GM19239 (cell line): ENCODE measurements around the gene CMPK2.
A peak's percentile ranks its signal among the peaks of the same experiment; 100 is the strongest.
"Not testable (repeated sequence)": the region's sequence is repeated elsewhere in the genome, so short reads cannot be mapped to it uniquely, and the experiment has no call there.

Source experiments
- DNase-seq: peaks from one replicate; pipeline ENCODE4 v3.0.0; 2011; ENCODE audit warnings: low spot score; ENCODE audit not compliant: insufficient read length
- FAIRE-seq: peaks from 2 replicates; lab custom pipeline; 2011; peaks lifted over from hg19 to GRCh38; lab: Jason Lieb, UNC

The CMPK2 gene, protein sequence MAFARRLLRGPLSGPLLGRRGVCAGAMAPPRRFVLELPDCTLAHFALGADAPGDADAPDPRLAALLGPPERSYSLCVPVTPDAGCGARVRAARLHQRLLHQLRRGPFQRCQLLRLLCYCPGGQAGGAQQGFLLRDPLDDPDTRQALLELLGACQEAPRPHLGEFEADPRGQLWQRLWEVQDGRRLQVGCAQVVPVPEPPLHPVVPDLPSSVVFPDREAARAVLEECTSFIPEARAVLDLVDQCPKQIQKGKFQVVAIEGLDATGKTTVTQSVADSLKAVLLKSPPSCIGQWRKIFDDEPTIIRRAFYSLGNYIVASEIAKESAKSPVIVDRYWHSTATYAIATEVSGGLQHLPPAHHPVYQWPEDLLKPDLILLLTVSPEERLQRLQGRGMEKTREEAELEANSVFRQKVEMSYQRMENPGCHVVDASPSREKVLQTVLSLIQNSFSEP

DNA sequence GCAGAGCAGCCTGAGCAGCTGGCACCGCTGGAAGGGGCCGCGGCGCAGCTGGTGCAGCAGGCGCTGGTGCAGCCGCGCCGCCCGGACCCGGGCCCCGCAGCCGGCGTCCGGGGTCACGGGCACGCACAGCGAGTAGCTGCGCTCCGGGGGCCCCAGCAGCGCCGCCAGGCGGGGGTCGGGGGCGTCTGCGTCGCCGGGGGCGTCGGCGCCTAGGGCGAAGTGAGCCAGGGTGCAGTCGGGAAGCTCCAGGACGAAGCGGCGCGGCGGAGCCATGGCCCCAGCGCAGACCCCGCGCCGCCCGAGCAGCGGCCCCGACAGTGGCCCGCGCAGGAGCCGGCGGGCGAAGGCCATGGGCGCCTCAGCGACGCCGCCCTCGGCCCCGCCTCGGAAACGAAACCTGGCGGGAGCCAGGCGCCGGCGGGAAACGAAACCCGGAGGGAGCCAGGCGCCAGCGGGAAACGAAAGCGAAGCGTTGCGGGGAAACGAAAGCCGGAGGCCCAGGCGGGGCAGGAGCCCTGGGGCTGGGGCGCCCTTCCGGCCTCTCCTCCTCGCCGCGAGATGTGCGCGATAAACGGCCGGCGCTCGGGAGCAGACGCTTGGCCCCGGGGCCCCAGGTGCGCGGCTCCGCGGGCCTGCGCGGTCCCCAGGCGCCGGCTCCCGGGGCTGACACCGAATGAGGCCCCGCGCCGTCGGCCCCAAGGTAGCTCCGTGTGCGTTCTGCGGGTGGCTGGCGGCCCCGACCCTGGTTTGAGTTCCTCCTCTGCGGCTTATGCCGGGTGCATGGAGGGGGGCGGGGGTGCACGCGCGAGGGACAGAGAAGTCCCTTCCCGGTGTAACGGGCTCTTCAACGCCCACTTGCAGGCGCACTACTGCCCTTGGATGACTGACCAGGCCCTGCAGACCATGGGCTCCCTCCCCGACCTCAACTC lies at the start of gene CMPK2:
TSS of gene CMPK2 (minus strand) at position 562 of the 929 bp plus-strand sequence. CDS start at position 351, 211 bp downstream.
- FAIRE-seq (peak; percentile 81), DNase-seq (peak; percentile 89)

DNA sequence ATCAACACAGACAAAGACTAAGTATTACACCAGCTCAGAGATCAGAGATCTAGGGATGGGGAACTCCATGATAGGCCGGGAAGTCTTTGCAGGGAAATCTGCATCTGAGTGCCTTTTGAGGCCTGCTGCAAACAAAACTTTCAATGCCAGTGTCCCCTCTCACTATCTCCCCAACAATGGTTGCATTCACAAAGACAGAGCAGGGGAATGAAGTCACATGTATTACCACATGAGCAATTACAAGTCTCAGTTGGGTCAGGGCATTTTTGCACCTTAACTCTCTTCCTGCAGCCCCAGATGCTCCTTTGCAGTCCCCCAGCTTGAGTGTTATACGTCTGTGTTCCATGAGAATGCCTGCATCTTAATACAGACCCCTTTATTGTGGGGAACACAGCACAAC lies 49.7 kb upstream of the CMPK2 start:
- FAIRE-seq: no peak
- no peak for DNase-seq

DNA sequence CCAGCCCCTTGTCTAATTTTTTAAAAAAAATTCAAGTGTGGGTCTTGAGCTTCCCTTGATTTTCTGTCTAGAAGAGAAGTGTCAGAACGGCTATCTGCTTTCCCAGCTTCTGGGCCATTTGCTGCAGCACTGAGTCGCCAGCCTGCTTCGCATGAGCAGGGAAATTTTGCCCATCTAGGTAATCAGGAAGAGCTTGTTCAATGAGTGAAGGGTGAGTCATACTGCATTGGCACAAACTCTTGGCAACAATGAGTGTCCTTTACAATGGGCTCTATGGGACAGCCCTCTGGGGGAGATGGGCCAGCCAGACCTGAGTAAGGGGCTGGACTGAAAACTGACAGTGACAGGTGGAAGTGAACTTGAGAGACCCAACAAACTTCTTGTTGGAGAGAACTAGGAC lies 49.1 kb upstream of the CMPK2 start:
- DNase-seq: no peak
- no peak for FAIRE-seq

DNA sequence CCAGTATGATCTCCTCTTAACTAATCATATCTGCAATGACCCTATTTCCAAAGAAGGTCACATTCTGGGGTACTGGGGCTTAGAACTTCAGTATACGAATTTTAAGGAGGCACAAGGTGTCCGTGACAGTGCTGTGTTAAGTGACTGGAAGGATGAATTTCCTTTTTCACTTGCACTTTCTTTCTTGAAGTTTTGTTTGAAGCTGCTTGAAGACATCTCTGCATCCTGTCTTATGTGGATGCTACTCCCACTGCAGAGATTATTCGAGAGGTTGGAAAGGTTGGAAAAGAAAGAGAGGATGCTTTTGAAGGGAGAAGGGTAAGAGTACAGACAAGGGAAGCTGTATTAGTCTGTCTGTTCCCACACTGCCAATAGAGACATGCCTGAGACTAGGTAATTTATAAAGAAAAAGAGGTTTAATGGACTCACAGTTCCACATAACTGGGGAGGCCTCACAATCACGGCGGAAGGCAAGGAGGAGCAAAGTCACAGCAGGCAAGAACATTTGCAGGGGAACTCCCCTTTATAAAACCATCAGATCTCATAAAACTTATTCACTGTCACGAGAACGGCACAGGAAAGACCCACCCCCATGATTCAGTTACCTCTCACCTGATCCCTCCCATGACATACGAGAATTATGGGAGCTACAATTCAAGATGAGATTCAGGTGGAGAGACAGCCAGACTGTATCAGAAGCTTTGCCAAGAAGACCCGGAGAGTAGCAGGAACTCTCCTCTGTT lies 47.9 kb upstream of the CMPK2 start:
- DNase-seq: no peak
- no peak for FAIRE-seq

DNA sequence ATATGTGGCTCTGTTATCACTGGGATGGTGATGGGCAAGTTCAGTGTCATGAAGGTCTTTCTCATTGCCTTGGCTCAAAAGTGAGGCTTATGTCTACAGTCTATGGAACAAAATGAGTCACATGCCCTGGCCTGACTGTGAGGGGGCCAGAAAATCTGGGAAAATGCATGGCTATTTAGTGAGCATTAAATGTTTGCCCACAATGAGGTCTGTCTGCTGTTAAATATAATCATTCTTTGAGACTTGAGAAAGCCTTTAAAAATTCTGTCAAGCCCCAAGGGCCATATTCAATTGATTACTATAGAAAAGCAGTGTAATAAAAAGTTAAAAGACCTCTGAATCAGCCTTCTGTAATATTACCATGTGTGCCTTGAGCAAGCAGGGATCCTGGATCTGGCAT lies 46.0 kb upstream of the CMPK2 start:
- no peak for FAIRE-seq
- no peak for DNase-seq

DNA sequence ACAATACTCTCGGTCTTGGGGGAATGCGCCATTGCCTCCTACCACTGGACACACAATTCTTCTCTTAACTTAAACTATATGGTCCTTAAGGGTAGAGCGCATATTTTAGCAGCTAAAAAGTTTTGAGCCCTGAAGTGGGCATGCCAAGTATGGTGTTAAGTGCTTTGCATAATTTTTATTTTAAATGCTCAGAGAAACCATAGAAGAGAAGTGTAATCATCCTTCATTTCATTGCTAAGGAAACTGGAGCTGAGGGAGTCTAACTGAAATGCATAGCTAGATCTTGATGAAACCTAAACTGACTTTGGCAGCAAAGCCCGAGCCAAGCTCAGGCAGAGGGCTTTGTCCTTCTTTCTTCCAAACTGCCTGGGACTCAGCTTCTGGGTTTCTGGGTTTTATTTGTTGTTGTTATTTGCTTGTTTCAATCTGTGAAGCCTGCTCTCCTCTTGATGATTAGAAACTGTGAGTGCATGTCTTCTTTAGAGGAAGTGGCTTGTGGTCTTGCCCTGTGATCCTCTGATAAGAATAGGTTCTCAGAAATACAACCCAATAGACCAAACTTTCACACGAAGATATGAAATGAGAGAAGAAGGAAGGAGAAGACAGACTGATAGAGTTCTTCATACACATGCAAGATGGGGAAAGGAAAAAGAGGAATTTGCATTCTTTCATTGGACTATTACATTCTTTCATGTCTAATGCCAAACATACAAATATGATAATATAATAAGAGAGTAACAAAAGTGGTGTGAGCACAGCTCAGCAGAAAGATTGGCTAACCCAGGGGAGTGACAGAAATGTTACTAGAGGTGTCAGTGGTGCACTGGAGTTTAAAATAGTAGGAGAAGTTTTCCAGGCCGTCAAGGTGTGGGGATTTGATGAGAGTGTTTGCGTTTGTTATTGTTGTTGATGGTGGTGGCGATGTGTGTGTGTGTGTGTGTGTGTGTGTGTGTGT lies 44.0 kb upstream of the CMPK2 start:
- DNase-seq: no peak
- peak; percentile 97 for FAIRE-seq

DNA sequence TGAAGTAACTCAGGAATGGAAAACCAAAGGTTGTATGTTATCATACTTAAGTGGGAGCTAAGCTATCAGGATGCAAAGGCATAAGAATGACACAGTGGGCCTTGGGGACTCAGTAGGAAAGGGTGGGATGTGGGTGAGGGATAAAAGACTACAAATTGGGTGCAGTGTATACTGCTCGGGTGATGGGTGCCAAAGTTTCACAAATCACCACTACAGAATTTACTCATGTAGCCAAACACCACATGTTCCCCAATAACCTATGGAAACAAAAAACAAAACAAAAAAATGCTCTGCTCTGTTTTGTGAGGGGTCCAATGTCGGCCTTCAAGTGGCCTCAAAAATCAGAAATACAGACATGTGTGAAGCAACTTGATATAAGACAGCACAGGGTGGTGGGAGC lies 42.6 kb upstream of the CMPK2 start:
- DNase-seq: no peak
- no peak for FAIRE-seq

DNA sequence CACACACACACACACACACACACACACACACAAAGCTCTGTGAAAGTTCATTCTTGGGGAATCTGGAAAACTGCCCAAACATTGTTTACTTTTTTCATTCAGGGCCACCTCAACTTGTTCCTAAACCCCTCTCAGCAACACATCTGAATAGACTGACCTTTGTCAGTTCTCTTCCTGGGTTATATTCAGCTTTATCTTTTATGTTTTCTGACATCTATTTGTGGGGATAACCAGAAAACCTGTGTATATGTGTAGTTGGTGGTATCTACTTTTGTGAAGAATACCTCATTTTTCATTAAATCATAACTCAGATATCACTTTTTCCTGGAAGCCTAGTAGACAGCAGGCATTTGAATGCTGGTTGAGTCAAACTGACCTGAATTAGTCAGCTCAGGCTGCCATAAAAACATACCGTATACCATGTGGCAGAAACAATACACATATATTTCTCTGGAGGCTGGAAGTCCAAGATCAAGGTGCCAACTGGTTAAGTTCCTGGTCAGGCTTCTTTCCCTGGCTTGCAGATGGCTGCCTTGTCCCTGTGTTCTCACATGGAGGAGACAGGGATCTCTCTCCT lies 40.5 kb upstream of the CMPK2 start:
- FAIRE-seq: no peak
- DNase-seq: no peak

DNA sequence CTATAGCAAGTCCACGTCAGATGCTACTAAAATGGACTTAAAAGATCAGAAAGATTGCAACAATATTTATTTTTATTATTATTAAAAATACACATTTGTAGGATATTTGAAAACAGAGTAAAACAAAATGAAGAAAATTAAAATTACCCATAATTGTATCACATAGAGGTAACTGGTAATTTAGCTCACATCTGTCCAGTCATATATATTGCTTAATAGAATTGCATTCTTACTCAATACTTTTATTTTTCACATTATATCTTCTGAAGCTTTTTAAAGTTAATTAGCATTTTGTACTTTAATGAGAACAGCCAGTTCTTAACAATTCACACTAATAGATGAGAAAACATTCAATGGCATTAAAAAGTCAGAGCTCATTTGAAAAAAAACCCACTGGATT lies 40.0 kb upstream of the CMPK2 start:
- no peak for FAIRE-seq
- no peak for DNase-seq

DNA sequence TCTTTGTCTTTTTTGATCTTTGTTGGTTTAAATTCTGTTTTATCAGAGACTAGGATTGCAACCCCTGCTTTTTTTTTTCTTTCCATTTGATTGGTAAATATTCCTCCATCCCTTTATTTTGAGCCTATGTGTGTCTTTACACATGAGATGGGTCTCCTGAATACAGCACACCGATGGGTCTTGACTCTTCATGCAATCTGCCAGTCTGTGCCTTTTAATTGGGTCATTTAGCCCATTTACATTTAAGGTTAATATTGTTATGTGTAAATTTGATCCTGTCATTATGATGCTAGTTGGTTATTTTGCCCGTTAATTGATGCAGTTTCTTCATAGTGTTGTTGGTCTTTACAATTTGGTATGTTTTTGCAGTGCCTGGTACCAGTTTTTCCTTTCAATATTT lies 36.9 kb upstream of the CMPK2 start:
- not testable (repeated sequence) for FAIRE-seq, DNase-seq

DNA sequence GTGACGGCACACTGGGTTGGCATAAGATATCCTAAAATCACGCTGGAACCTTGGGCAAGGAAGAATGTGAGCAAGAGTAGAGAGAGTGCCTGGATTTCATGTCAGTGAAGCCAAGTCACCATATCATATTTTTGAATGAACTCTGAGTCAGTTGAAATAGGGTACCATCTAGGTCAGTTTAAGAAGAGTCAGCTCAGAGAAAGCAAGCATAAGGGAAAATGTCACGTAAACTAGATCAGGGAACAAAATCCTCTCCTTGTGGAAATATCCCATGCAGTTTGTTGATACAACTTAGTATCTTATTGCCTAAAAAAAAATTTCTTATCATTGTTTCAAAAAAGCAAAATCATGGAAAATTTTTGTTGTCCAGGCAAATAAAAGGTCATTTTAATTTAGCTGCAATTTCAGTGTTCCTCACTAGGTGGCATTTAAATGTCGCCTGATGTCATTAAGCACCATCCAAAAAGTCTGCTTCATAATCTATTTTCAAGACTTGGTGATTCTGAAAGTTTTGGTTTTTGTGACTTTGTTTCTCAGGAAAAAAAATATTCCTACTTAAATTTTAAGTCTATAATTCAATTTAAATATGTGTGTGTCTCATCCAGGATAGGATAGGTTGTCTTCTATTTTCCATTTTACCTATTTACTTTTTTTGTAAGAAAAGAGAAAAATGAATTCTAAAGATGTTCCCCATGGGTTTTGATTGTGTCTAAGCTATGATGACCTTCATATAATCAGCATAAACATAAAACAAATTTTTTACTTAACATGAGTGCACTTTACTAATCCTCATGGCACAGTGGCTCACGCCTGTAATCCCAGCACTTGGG lies 31.4 kb upstream of the CMPK2 start:
- FAIRE-seq: peak; percentile 44
- DNase-seq: no peak

DNA sequence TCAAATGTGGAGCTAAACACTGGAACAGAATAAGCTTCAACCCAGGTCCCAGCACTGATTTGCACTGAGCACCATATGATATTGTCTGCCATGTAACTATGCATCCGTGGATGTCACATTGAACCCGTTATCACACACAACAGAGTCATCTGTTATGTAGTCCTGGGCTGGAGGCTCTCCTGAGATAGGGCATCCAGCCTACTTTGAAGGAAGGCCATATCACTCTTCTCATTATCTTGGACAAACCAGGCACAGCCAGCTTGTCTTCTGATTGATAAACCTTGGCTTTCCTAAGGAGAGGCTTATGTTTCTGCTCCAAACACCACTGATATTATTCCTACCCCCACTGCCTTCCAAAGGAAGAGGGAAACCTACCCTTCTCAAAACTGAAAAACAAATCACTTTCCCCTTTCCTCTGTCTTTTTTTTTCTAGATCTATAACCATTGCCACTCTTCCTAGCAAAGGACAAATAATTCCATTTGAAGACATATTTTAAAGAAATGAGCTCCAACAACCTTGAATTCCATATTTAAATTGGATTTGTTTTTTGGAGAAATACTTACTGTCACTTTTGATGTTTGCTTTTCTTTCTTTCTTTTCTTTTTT lies 28.3 kb upstream of the CMPK2 start:
- DNase-seq: no peak
- no peak for FAIRE-seq

DNA sequence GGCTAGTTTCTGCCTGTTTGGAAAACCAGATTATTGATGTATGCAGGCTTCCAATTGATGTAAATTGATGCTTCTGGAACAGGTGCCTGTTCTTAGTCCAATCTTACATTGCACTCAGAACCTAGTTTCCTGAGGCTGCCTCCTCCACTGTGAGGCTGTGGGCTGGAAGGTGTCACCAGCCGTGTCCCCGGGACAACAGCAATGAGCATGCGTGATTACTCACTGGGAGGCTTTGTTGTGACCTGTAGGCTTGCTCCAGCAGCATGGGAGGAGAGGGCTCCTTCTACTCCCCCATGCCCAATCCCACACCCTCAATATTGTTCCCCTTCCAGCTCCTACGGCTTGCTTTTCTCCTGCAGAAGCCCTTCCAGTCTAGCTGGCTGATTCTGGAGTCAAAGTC lies 23.0 kb upstream of the CMPK2 start:
- FAIRE-seq: no peak
- DNase-seq: no peak

DNA sequence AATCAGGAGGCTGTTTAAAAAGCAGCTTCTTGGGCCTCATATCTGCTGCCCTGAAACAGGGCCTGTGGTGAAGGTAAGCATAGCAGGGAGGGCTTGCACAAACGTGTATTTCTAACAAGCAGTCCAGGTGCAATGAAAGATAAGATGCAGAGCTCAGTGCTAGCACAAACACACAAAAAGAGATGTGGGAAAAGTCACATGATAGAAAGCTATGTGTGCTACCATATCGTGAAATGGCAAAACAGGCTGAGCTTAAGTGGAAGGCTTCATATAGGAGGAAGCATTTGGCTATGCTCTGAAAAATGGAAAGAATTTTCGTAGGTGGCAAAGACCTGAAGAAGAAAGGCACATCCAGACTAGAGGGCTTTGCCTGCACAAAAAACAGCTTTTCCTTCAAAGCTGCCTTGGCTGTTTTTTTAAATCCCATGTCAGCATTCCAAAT lies 22.1 kb upstream of the CMPK2 start:
- FAIRE-seq (no peak), DNase-seq (no peak)

DNA sequence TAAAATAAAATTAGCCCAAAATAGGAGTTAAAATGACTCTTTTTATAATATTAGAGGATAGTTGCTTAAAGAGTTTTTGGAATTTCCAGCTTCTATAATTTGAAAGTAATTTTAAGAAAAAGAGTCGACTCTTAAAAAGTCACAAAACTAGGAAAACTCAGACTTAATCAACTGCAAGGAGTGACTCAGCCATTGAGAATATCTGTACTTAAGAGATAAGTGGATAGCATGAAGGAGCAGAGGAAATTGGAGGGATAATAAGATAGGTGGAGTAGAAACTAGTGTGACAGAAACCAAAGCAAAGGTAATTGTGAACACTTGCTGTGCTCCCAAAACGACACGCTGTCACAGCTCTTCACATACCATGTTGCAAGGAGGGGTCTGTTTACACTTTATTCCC lies 20.3 kb upstream of the CMPK2 start:
- no peak for DNase-seq
- no peak for FAIRE-seq

DNA sequence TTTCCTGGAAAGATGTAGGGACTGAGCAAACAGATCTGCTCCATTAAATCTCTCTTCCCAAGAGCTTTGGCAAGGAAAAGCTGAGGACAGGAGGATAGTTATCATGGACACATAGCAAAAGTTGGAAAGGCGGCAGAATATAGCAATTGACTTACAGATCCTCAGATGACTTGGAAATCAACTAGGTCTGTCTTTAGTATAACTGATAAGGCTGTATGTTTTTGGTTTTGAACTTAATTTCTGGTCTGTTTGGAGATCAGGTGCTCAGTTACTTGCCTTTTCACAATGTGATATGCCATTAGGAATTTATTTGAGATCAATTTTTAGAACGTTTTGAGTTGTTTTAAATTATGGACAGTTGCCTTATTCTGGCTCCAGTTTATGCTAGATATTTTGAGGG lies 19.8 kb upstream of the CMPK2 start:
- FAIRE-seq (no peak), DNase-seq (no peak)

DNA sequence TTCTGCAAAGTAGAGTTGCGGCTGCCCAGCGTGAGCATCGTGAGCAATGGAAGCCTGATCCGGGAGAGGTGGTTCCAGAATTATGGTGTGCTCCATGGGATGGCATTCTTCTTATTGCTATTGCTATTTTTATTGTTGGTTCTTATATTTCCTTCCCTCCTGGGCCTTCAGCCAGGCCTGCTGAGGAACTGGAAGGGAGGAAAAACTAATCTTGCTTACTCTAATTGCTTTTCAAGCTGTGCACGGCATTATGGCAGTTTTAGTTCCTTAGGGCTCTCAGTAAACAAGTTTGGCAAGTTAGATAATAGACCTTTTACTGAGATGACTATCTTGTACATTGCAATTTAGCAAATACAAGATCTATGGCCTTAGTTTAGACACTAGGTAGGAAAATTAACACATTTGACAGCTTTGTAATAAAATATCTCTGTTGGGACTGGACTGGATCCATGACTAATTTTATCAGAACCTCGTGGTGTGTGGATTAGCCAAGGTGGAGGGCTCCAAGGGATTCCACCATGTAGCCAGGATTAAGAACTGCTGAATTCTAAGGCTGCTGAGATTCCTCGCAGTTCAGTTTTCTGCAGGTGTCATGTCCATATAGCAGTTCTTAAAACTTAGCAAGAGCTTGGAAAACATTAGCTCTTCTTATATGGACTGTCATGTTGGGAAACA lies 17.9 kb upstream of the CMPK2 start:
- FAIRE-seq (no peak), DNase-seq (no peak)
